ENCODE results near the gene HAPLN2. TPM values are rescaled to one million over a fixed set of nuclear protein-coding genes. Genes with fewer than 3 reads are reported as not detected.

Gene HAPLN2
- total RNA-seq, 1 experiment from 2014 or later = 0.21 TPM

DNA sequence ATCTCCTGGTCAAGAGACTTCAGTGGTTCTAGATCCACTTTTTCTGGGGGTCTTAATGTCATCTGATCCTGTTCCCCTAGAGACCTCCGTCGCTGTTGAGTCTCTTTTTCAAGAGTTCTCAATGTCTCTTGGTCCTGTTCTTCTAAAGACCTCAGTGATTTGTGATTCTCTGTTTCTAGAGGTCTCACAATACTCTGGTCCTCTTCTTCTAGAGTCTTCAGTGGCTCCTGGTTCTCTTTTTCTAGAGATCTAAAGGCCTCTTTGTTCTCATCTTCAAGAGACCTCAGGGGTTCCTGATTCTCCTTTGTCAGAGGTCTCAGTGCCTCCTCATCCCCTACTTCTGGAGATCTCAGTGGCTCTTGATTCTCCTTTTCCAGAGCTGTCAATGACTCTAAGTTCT lies 52.6 kb downstream of the HAPLN2 start:
- H3K27me3 ChIP-seq (ENCODE audit: control insufficient read depth, insufficient read depth, low read length) = no peaks in the 10 kb centered on the region
- ChIA-PET CTCF (no interaction called here), POLR2A (no interaction called here)
- in situ Hi-C loops (cut with HindIII; ENCODE audit: low pct_unique_long_range_greater_than_20kb, low sequenced_read_pairs) (no loop called here), intact Hi-C loops (cut with micrococcal nuclease; ENCODE audit: unreplicated experiment) (no loop called here)
- peaks cover 27% of the 10 kb centered on the region for H3K4me1 ChIP-seq (ENCODE audit: control insufficient read depth, insufficient read depth, low read length)
- H3K9me3 ChIP-seq (ENCODE audit: control insufficient read depth, insufficient read depth, low read depth, low read length) = no peaks in the 10 kb centered on the region
- TF ChIP-seq TCF7L2 (IDR thresholded peaks at IDR 0.05; ENCODE audit: low read depth, low read length) (no peak), POLR2AphosphoS5 (IDR thresholded peaks at IDR 0.05; ENCODE audit: low read depth, low read length) (no peak)
- TF ChIP-seq, protein P1, sequence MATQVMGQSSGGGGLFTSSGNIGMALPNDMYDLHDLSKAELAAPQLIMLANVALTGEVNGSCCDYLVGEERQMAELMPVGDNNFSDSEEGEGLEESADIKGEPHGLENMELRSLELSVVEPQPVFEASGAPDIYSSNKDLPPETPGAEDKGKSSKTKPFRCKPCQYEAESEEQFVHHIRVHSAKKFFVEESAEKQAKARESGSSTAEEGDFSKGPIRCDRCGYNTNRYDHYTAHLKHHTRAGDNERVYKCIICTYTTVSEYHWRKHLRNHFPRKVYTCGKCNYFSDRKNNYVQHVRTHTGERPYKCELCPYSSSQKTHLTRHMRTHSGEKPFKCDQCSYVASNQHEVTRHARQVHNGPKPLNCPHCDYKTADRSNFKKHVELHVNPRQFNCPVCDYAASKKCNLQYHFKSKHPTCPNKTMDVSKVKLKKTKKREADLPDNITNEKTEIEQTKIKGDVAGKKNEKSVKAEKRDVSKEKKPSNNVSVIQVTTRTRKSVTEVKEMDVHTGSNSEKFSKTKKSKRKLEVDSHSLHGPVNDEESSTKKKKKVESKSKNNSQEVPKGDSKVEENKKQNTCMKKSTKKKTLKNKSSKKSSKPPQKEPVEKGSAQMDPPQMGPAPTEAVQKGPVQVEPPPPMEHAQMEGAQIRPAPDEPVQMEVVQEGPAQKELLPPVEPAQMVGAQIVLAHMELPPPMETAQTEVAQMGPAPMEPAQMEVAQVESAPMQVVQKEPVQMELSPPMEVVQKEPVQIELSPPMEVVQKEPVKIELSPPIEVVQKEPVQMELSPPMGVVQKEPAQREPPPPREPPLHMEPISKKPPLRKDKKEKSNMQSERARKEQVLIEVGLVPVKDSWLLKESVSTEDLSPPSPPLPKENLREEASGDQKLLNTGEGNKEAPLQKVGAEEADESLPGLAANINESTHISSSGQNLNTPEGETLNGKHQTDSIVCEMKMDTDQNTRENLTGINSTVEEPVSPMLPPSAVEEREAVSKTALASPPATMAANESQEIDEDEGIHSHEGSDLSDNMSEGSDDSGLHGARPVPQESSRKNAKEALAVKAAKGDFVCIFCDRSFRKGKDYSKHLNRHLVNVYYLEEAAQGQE (IDR thresholded peaks at IDR 0.05; ENCODE audit: insufficient read depth in 1 of 2, low read depth in 2 of 2, low read length in 1 of 2) = no peak
- no peaks in the 10 kb centered on the region for H3K36me3 ChIP-seq (ENCODE audit: control insufficient read depth, insufficient read depth, low read length)
- ATAC-seq (no peak), DNase-seq (ENCODE audit: low read depth, low spot score) (no peak)
- no peak overlapping the region for H3K27ac ChIP-seq (ENCODE audit: low read length)
- no TSS peak for BruUV-seq (replicated peaks)
- no peak overlapping the region for H3K4me3 ChIP-seq (ENCODE audit: low read depth in 2 of 2, low read length in 2 of 2)

DNA sequence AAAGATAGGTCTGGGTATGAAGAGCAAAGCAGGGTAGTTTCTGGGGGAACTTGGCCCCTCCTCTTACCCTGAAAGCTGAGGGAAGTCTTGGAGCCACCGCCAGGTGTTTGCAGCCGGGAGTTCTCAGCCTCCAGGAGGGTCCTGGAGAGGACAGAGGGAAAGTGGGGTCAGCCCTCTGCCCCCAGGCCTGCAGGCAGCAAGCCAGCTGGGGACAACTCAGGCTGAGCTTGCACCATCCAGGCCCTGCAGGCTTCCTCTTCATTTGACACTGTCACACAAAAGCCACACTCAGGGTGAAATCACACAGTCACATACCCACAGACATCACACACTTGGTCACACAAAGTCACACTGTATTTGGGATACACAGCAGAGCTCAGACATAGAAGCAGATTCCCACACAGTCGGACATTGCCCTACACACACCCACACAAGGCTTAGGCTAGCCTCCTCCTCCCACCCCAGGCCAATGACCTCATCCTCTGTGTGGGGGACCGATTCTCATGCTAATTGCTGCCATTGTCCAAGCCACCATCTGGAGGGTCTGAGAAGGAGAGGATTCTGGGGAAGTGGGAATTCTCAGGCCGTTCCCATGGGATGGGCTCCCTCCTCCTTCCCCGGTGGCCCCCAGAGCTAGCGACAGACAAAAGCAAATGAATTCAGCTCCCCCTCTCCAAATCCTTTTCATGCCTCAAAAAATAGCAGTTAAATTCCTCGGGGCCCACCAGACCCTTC lies 54.3 kb downstream of the HAPLN2 start:
- BruUV-seq (replicated peaks) = no TSS peak
- Histone ChIP-seq H3K4me1 (ENCODE audit: control insufficient read depth, insufficient read depth, low read length) (peaks cover 23% of the 10 kb centered on the region), H3K27ac (ENCODE audit: low read length) (no peak overlapping the region), H3K4me3 (ENCODE audit: low read depth in 2 of 2, low read length in 2 of 2) (no peak overlapping the region), H3K27me3 (ENCODE audit: control insufficient read depth, insufficient read depth, low read length) (no peaks in the 10 kb centered on the region), H3K9me3 (ENCODE audit: control insufficient read depth, insufficient read depth, low read depth, low read length) (no peaks in the 10 kb centered on the region), H3K36me3 (ENCODE audit: control insufficient read depth, insufficient read depth, low read length) (no peaks in the 10 kb centered on the region)
- ATAC-seq (no peak), DNase-seq (ENCODE audit: low read depth, low spot score) (no peak)
- in situ Hi-C loops (cut with HindIII; ENCODE audit: low pct_unique_long_range_greater_than_20kb, low sequenced_read_pairs) (no loop called here), intact Hi-C loops (cut with micrococcal nuclease; ENCODE audit: unreplicated experiment) (no loop called here)
- POLR2A ChIA-PET = no interaction called here
- TF ChIP-seq TCF7L2 (IDR thresholded peaks at IDR 0.05; ENCODE audit: low read depth, low read length) (no peak), CTCF (IDR thresholded peaks at IDR 0.05) (no peak), SIN3A (IDR thresholded peaks at IDR 0.05; ENCODE audit: borderline replicate concordance, insufficient read depth, low read depth, low read length) (no peak)
- TF ChIP-seq, protein P1 (IDR thresholded peaks at IDR 0.05; ENCODE audit: insufficient read depth in 1 of 2, low read depth in 2 of 2, low read length in 1 of 2) = no peak
- CTCF ChIA-PET = interaction anchor here (1.0 kb wide), 1 partner anchor 16 kb away, joined by 4 read pairs; no protein-coding TSS in a partner anchor

Other genes with a start within 250 kb of the HAPLN2 start
- gene MEF2D, start 118.6 kb upstream of the HAPLN2 start, total RNA-seq (2021; ENCODE audit: unreplicated experiment) = 30.9 TPM
- gene IQGAP3, start 46.9 kb upstream of the HAPLN2 start, total RNA-seq (2021; ENCODE audit: unreplicated experiment) = 25.6 TPM
- not detected for gene TTC24, start 39.7 kb upstream of the HAPLN2 start, total RNA-seq (2021; ENCODE audit: unreplicated experiment)
- 211 TPM for gene NAXE, start 27.6 kb upstream of the HAPLN2 start, total RNA-seq (2021; ENCODE audit: unreplicated experiment)
- 44.4 TPM for gene GPATCH4, start 17.9 kb upstream of the HAPLN2 start, total RNA-seq (2021; ENCODE audit: unreplicated experiment)
- 0.57 TPM for gene BCAN, start 22.7 kb downstream of the HAPLN2 start, total RNA-seq (2021; ENCODE audit: unreplicated experiment)
- gene NES, start 58.0 kb downstream of the HAPLN2 start, total RNA-seq (2021; ENCODE audit: unreplicated experiment) = 56.3 TPM
- gene CRABP2, start 86.2 kb downstream of the HAPLN2 start, total RNA-seq (2021; ENCODE audit: unreplicated experiment) = 1,115 TPM
- 32.8 TPM for gene METTL25B, start 109.1 kb downstream of the HAPLN2 start, total RNA-seq (2021; ENCODE audit: unreplicated experiment)
- gene ISG20L2, start 109.4 kb downstream of the HAPLN2 start, total RNA-seq (2021; ENCODE audit: unreplicated experiment) = 40.6 TPM
- 80.4 TPM for gene MRPL24, start 121.7 kb downstream of the HAPLN2 start, total RNA-seq (2021; ENCODE audit: unreplicated experiment)
- gene HDGF, start 132.3 kb downstream of the HAPLN2 start, total RNA-seq (2021; ENCODE audit: unreplicated experiment) = 325 TPM
- 78.5 TPM for gene PRCC, start 148.1 kb downstream of the HAPLN2 start, total RNA-seq (2021; ENCODE audit: unreplicated experiment)
- gene SH2D2A, start 197.4 kb downstream of the HAPLN2 start, total RNA-seq (2021; ENCODE audit: unreplicated experiment) = 0.69 TPM
- gene INSRR, start 239.7 kb downstream of the HAPLN2 start, total RNA-seq (2021; ENCODE audit: unreplicated experiment) = not detected
- 0.21 TPM for gene NTRK1, start 241.4 kb downstream of the HAPLN2 start, total RNA-seq (2021; ENCODE audit: unreplicated experiment)